Panc1 (cell line): ENCODE results near the gene EPHB1. TPM values are rescaled to one million over a fixed set of nuclear protein-coding genes. Genes with fewer than 3 reads are reported as not detected.

Source experiments
- ATAC-seq: fragments of 200-7000 bp; cut with Tn5 transposase; 2 replicates; pipeline ENCODE4 v1.9.1; 2020; ENCODE audit warnings: mild to moderate bottlenecking, moderate library complexity
- BruUV-seq: library from RNA; stranded (reverse); fragments of 400-500 nt; replicated peaks from 2 replicates; lab custom pipeline; 2021; lab: Mats Ljungman, UMichigan
- CTCF ChIA-PET: fragments of 300-600 bp; sonication (Branson Sonifier 250); formaldehyde crosslinking; loops from one replicate; lab custom pipeline; 2022; ENCODE audit warnings: antibody characterized with exemption; lab: Charles Lee
- POLR2A ChIA-PET: fragments of 300-600 bp; sonication (Branson Sonifier 250); formaldehyde crosslinking; loops from one replicate; lab custom pipeline; 2022; ENCODE audit warnings: antibody characterized with exemption; lab: Charles Lee
- DNase-seq: peaks from one replicate; pipeline ENCODE4 v3.0.0-alpha.2; 2010; ENCODE audit warnings: low read depth, low spot score
- H3K27ac ChIP-seq: 2 replicates; pipeline ENCODE4 v1.5.1; 2011; ENCODE audit warnings: mild to moderate bottlenecking, low read length, inconsistent platforms
- H3K27me3 ChIP-seq: fragments of 200-500 bp; sonication (Bioruptor generic); 2 replicates; pipeline ENCODE4 v1.6.0; 2014; ENCODE audit warnings: low read length, inconsistent platforms; ENCODE audit not compliant: control insufficient read depth, insufficient read depth
- H3K36me3 ChIP-seq: fragments of 200-500 bp; sonication (Bioruptor generic); 2 replicates; pipeline ENCODE4 v1.5.1; 2014; ENCODE audit warnings: inconsistent platforms, mild to moderate bottlenecking, low read length, moderate library complexity; ENCODE audit not compliant: control insufficient read depth, insufficient read depth
- H3K4me1 ChIP-seq: 2 replicates; pipeline ENCODE4 v1.5.1; 2011; ENCODE audit warnings: inconsistent platforms, mild to moderate bottlenecking, low read length, moderate library complexity; ENCODE audit not compliant: control insufficient read depth, insufficient read depth
- H3K4me3 ChIP-seq, 2 experiments: 2 replicates each; pipeline ENCODE4 v1.5.1; 2011 to 2012; ENCODE audit warnings: low read depth in 2 of 2, low read length in 2 of 2, mild to moderate bottlenecking in 2 of 2, inconsistent platforms in 1 of 2, moderate library complexity in 1 of 2
- H3K9me3 ChIP-seq: fragments of 200-500 bp; sonication (Bioruptor generic); 2 replicates; pipeline ENCODE4 v1.5.1; 2014; ENCODE audit warnings: low read depth, mild to moderate bottlenecking, inconsistent platforms, low read length, moderate library complexity; ENCODE audit not compliant: control insufficient read depth, insufficient read depth
- CTCF ChIP-seq: fragments of 450-650 bp; IDR thresholded peaks from 2 replicates; pipeline ENCODE4 v1.5.1; 2017; ENCODE audit warnings: mild to moderate bottlenecking
- POLR2AphosphoS5 ChIP-seq: IDR thresholded peaks from 2 replicates; pipeline ENCODE4 v1.6.1; 2012; ENCODE audit warnings: mild to moderate bottlenecking, low read depth, low read length, moderate library complexity
- REST ChIP-seq, 2 experiments: IDR thresholded peaks; 2 replicates each; pipeline ENCODE4 v1.6.1; 2011 to 2012; ENCODE audit warnings: low read depth in 2 of 2, control low read depth in 1 of 2, low read length in 1 of 2, mild to moderate bottlenecking in 1 of 2, moderate library complexity in 1 of 2; ENCODE audit not compliant: insufficient read depth in 1 of 2
- SIN3A ChIP-seq: IDR thresholded peaks from 2 replicates; pipeline ENCODE4 v1.6.1; 2012; ENCODE audit warnings: low read depth, mild to moderate bottlenecking, low read length, moderate library complexity, borderline replicate concordance; ENCODE audit not compliant: insufficient read depth
- TCF7L2 ChIP-seq: IDR thresholded peaks from 2 replicates; pipeline ENCODE4 v1.6.1; 2011; ENCODE audit warnings: mild to moderate bottlenecking, low read depth, low read length, inconsistent platforms
- in situ Hi-C: cut with HindIII; loops from 2 replicates; pipeline ENCODE4 v1.10.0; 2016; ENCODE audit warnings: low sequenced_read_pairs, low pct_unique_long_range_greater_than_20kb
- intact Hi-C: fragments of 100-400 bp; cut with micrococcal nuclease; formaldehyde crosslinking; loops from one replicate; pipeline ENCODE4 v1.10.0; 2022; ENCODE audit not compliant: unreplicated experiment
- total RNA-seq: library from RNA; stranded (reverse); gene quantifications from one replicate; pipeline ENCODE4 v1.2.1, GENCODE V29; 2021; ENCODE audit not compliant: unreplicated experiment

Gene EPHB1
- total RNA-seq, 1 experiment from 2014 or later = 0.46 TPM

GRCh38 chr3:134952371-134952770 lies 157.3 kb downstream of the EPHB1 start:
- H3K4me3 ChIP-seq = no peak overlapping the region
- no peak for TF ChIP-seq REST (IDR thresholded peaks at IDR 0.05; ENCODE audit: insufficient read depth in 1 of 2, low read depth in 2 of 2, low read length in 1 of 2)
- TF ChIP-seq CTCF = no peak
- no peak for TF ChIP-seq SIN3A
- no peak for TF ChIP-seq POLR2AphosphoS5
- TF ChIP-seq TCF7L2 = no peak
- ChIA-PET CTCF (no interaction called here), POLR2A (no interaction called here)
- ATAC-seq (no peak), DNase-seq (no peak)
- no TSS peak for BruUV-seq
- H3K27me3 ChIP-seq = no peaks in the 10 kb centered on the region
- H3K4me1 ChIP-seq = no peaks in the 10 kb centered on the region
- H3K9me3 ChIP-seq = no peaks in the 10 kb centered on the region
- H3K36me3 ChIP-seq = no peaks in the 10 kb centered on the region
- in situ Hi-C loops (no loop called here), intact Hi-C loops (no loop called here)
- H3K27ac ChIP-seq = no peak overlapping the region

DNA sequence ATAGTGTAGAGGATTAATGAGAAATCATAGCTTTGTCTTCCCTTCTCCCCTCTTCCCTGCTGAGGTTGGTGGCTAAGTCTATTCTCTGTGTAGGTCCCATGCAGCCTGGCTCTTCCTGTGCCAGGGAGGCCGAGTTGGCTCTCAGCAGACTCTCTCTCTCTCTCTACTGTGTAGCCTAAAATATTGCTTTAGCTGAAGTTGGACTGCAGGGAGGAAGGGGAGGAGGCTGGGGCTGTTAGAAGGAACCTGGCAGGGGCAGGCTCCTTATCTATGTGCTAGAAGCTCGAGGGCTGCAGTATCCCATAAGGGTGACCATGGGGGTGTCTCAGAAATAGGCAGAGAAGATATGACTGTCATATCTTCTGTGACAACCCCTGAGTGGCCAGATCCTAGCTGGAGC lies 160.8 kb downstream of the EPHB1 start:
- Histone ChIP-seq H3K27me3 (no peaks in the 10 kb centered on the region; the same call in 1 of the 2 replicates), H3K4me1 (no peaks in the 10 kb centered on the region), H3K9me3 (no peaks in the 10 kb centered on the region), H3K4me3 (no peak overlapping the region), H3K36me3 (no peaks in the 10 kb centered on the region), H3K27ac (no peak overlapping the region)
- DNase-seq (no peak), ATAC-seq (no peak)
- ChIA-PET CTCF (no interaction called here), POLR2A (interaction anchor here (0.5 kb wide), 1 partner anchor 1594 kb away, joined by 3 read pairs; no protein-coding TSS in a partner anchor)
- intact Hi-C loops = no loop called here
- in situ Hi-C loops = no loop called here
- TF ChIP-seq CTCF (no peak), REST (IDR thresholded peaks at IDR 0.05; ENCODE audit: insufficient read depth in 1 of 2, low read depth in 2 of 2, low read length in 1 of 2) (no peak), POLR2AphosphoS5 (no peak), TCF7L2 (no peak), SIN3A (no peak)
- no TSS peak for BruUV-seq
